Lung (tissue), 12 donors: ENCODE results near the gene EFNA5. TPM values are rescaled to one million over a fixed set of nuclear protein-coding genes. Genes with fewer than 3 reads are reported as not detected.

Experiments used
- ATAC-seq: fragments of 200-7000 bp; cut with Tn5 transposase; one replicate; pipeline ENCODE4 v1.9.1; 2020; ENCODE audit warnings: moderate number of reproducible peaks; ENCODE audit not compliant: insufficient read depth, low FRiP score
- DNase-seq, 3 donors: peaks; one replicate each; pipeline ENCODE4 v3.0.0-alpha.2; 2013 to 2017
- H3K27ac ChIP-seq, 2 donors: one replicate each; pipeline ENCODE4 v1.5.1; 2013; ENCODE audit warnings: mild to moderate bottlenecking in 2 of 2, moderate library complexity in 2 of 2, control low read depth in 1 of 2, inconsistent platforms in 1 of 2, low read depth in 1 of 2, low read length in 1 of 2
- H3K27me3 ChIP-seq, 3 donors: one replicate each; pipeline ENCODE4 v1.5.1; 2013; ENCODE audit warnings: low read length in 2 of 3; ENCODE audit not compliant: control insufficient read depth in 3 of 3, insufficient read depth in 3 of 3
- H3K36me3 ChIP-seq, 4 donors: one replicate each; pipeline ENCODE4 v1.5.1; 2013; ENCODE audit warnings: low read length in 4 of 4, mild to moderate bottlenecking in 1 of 4, moderate library complexity in 1 of 4; ENCODE audit not compliant: control insufficient read depth in 4 of 4, insufficient read depth in 4 of 4
- H3K4me1 ChIP-seq, 5 donors: one replicate each; pipeline ENCODE4 v1.5.1; 2013; ENCODE audit warnings: low read length in 5 of 5, mild to moderate bottlenecking in 2 of 5, moderate library complexity in 1 of 5; ENCODE audit not compliant: control insufficient read depth in 5 of 5, insufficient read depth in 5 of 5
- H3K4me3 ChIP-seq: one replicate; pipeline ENCODE4 v1.5.1; 2013; ENCODE audit warnings: mild to moderate bottlenecking, control low read depth, moderate library complexity
- H3K9ac ChIP-seq, 2 donors: one replicate each; pipeline ENCODE4 v1.5.1; 2013; ENCODE audit warnings: low read length in 2 of 2, control low read depth in 1 of 2; ENCODE audit not compliant: insufficient read depth in 1 of 2
- H3K9me3 ChIP-seq, 4 donors: one replicate each; pipeline ENCODE4 v1.5.1; 2013; ENCODE audit warnings: low read length in 3 of 4, mild to moderate bottlenecking in 1 of 4, moderate library complexity in 1 of 4; ENCODE audit not compliant: control insufficient read depth in 4 of 4, insufficient read depth in 3 of 4
- CTCF ChIP-seq: IDR thresholded peaks from 2 replicates; pipeline ENCODE4 v1.5.1; 2012; ENCODE audit warnings: mild to moderate bottlenecking; ENCODE audit errors: control extremely low read depth, extremely low read depth
- WGBS, 2 donors: extraction: QIAGEN DNeasy Blood & Tissue Kit; methylation state at CpG; one replicate each; pipeline ENCODE4 v1.1.7; 2013; 5-methylcytosine and 5-hydroxymethylcytosine counted together
- polyA plus RNA-seq, 2 donors: library from polyadenylated mRNA; stranded (reverse); fragments of 200-250 nt; gene quantifications; one replicate each; pipeline ENCODE4 v1.2.1, GENCODE V29; 2013
- total RNA-seq, 2 donors: library from RNA; depleted of rRNA in 1 of 2; stranded (reverse); fragments of >200 nt in 1 of 2; gene quantifications; one replicate each; pipeline ENCODE4 v1.2.1, GENCODE V29; 2014 to 2021
- donor health status: control.
- donor health status: control.
- donor health status: Bipolar disorder and iron deficiency.
- donor health status: healthy.
- donor health status: DM: yes; HTN: yes; CAD: no.

The EFNA5 gene
- total and polyA plus RNA-seq, 4 donors: 2.1 to 18.4 (median 7.8) TPM

DNA sequence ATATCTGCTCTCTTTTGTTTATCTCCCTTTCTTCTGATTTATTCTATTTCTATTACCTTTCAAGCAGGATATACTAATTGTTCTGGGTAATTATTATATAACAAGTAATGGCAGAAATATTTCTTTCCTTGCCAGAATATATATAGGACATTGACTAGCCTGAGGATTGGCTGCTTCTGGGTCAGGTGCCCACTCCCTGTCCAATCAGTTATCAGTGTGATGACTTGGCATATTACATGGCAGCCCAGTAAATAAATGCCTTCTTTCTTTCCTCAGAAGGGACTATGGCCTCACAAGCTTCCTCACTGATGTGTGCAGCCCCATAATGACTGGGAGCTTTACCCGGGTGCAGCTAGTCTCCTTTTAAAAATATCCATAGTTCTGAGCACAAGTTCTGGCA lies 301.1 kb downstream of the EFNA5 start:
- ATAC-seq: no peak
- 96 to 100% methylated on average over 1 of the region's 1 CpG for WGBS, 2 donors
- no peak overlapping the region for H3K9ac ChIP-seq
- H3K4me3 ChIP-seq: no peak overlapping the region
- no peaks in the 10 kb centered on the region for H3K27me3 ChIP-seq
- DNase-seq: no peak
- no peaks in the 10 kb centered on the region for H3K9me3 ChIP-seq
- TF ChIP-seq CTCF: no peak
- no peak overlapping the region for H3K27ac ChIP-seq
- no peaks in the 10 kb centered on the region for H3K4me1 ChIP-seq
- H3K36me3 ChIP-seq: no peaks in the 10 kb centered on the region

- no peaks in the 10 kb centered on the region for H3K4me1 ChIP-seq
- ATAC-seq (no peak), DNase-seq (no peak)
- WGBS, 2 donors: 93% methylated on average over 7 of the region's 7 CpGs
- no peaks in the 10 kb centered on the region for H3K9me3 ChIP-seq
- TF ChIP-seq CTCF: no peak
- no peak overlapping the region for H3K9ac ChIP-seq
- no peaks in the 10 kb centered on the region for H3K27me3 ChIP-seq
- H3K4me3 ChIP-seq: no peak overlapping the region
- H3K36me3 ChIP-seq: no peaks in the 10 kb centered on the region
- no peak overlapping the region for H3K27ac ChIP-seq
These were observed 302.1 kb downstream of the EFNA5 start for GRCh38 chr5:107368615-107369014.

GRCh38 chr5:107367939-107368338 lies 302.8 kb downstream of the EFNA5 start:
- no peak overlapping the region for H3K4me3 ChIP-seq
- no peaks in the 10 kb centered on the region for H3K4me1 ChIP-seq
- no peak overlapping the region for H3K27ac ChIP-seq
- TF ChIP-seq CTCF: no peak
- ATAC-seq (no peak), DNase-seq (no peak)
- whole genome bisulfite sequencing, 2 donors: 83 to 89% methylated on average over 2 of the region's 2 CpGs
- no peaks in the 10 kb centered on the region for H3K36me3 ChIP-seq
- H3K9ac ChIP-seq: no peak overlapping the region
- no peaks in the 10 kb centered on the region for H3K27me3 ChIP-seq
- no peaks in the 10 kb centered on the region for H3K9me3 ChIP-seq

GRCh38 chr5:107367480-107367879 lies 303.3 kb downstream of the EFNA5 start:
- DNase-seq (no peak), ATAC-seq (no peak)
- Histone ChIP-seq H3K4me1 (no peaks in the 10 kb centered on the region), H3K36me3 (no peaks in the 10 kb centered on the region), H3K27me3 (no peaks in the 10 kb centered on the region), H3K27ac (no peak overlapping the region), H3K9ac (no peak overlapping the region), H3K9me3 (no peaks in the 10 kb centered on the region), H3K4me3 (no peak overlapping the region)
- TF ChIP-seq CTCF: no peak
- 85 to 94% methylated on average over 4 of the region's 4 CpGs for WGBS, 2 donors
